NCI-H146 (cell line): ENCODE measurements around the gene ORAI1.
A peak's percentile ranks its signal among the peaks of the same experiment; 100 is the strongest.
"Not testable (repeated sequence)": the region's sequence is repeated elsewhere in the genome, so short reads cannot be mapped to it uniquely, and the experiment has no call there.

Experiments
- DNase-seq: peaks from one replicate; lab custom pipeline; 2025; lab: John Stamatoyannopoulos, UW

ORAI1 gene

GRCh38 chr12:121626087-121626852 lies at the start of gene ORAI1:
Gene ORAI1, plus strand, starts transcription at chr12:121626530.
- peak; percentile 94 for DNase-seq

- DNase-seq = no peak
Measured at GRCh38 chr12:121576851-121577391, 49.4 kb upstream of the ORAI1 start.

GRCh38 chr12:121577443-121578180 lies 48.7 kb upstream of the ORAI1 start:
- DNase-seq = no peak

GRCh38 chr12:121578230-121579189 lies 47.8 kb upstream of the ORAI1 start:
- DNase-seq = no peak

- peak; percentile 43 for DNase-seq
Measured at GRCh38 chr12:121579190-121579791, 47.0 kb upstream of the ORAI1 start.

- DNase-seq = peak; percentile 74
Measured at GRCh38 chr12:121579981-121580868, 46.1 kb upstream of the ORAI1 start.

- DNase-seq = peak; percentile 25
Measured at GRCh38 chr12:121580959-121581685, 45.2 kb upstream of the ORAI1 start, which contains the start of gene KDM2B. Gene KDM2B, minus strand, starts transcription at chr12:121581023. Its CDS starts 112 bp downstream, at chr12:121580911.

GRCh38 chr12:121581686-121582429 lies 44.5 kb upstream of the ORAI1 start:
- DNase-seq = peak; percentile 11

GRCh38 chr12:121582583-121583333 lies 43.6 kb upstream of the ORAI1 start:
- peak; percentile 12 for DNase-seq

- not testable (repeated sequence) for DNase-seq
Measured at GRCh38 chr12:121583334-121583661, 43.0 kb upstream of the ORAI1 start.

- DNase-seq = not testable (repeated sequence)
Measured at GRCh38 chr12:121584885-121585284, 41.4 kb upstream of the ORAI1 start.

- no peak for DNase-seq
Measured at GRCh38 chr12:121590476-121591143, 35.7 kb upstream of the ORAI1 start.

- no peak for DNase-seq
Measured at GRCh38 chr12:121592320-121592719, 34.0 kb upstream of the ORAI1 start.

GRCh38 chr12:121595520-121595919 lies 30.8 kb upstream of the ORAI1 start:
- no peak for DNase-seq

GRCh38 chr12:121596526-121596925 lies 29.8 kb upstream of the ORAI1 start:
- DNase-seq = no peak

GRCh38 chr12:121600702-121601336 lies 25.5 kb upstream of the ORAI1 start:
- peak; percentile 50 for DNase-seq

GRCh38 chr12:121602766-121603165 lies 23.6 kb upstream of the ORAI1 start:
- DNase-seq = no peak
